Measurements from ENCODE around the gene CFAP97D1.

DNA sequence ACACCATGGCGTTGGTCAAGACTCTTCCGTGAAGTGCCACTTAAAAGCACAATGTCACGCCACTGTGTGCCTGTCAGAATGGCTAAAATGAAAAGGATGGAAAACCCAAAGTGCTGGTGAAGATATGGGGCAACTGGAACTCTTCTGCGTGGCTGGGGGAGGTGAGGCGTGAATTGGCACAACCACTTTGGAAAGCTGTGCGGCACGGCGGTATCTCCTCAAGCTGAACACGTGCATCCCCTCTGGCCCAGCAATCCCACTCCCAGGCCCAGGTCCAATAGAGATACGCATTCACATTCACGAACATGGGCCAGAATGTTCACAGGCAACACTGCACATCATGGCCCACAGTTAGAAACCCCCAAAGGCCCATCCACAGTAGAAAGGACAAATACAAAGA is 10.4 kb upstream of the CFAP97D1 start:
- TF ChIP-seq, protein P1, sequence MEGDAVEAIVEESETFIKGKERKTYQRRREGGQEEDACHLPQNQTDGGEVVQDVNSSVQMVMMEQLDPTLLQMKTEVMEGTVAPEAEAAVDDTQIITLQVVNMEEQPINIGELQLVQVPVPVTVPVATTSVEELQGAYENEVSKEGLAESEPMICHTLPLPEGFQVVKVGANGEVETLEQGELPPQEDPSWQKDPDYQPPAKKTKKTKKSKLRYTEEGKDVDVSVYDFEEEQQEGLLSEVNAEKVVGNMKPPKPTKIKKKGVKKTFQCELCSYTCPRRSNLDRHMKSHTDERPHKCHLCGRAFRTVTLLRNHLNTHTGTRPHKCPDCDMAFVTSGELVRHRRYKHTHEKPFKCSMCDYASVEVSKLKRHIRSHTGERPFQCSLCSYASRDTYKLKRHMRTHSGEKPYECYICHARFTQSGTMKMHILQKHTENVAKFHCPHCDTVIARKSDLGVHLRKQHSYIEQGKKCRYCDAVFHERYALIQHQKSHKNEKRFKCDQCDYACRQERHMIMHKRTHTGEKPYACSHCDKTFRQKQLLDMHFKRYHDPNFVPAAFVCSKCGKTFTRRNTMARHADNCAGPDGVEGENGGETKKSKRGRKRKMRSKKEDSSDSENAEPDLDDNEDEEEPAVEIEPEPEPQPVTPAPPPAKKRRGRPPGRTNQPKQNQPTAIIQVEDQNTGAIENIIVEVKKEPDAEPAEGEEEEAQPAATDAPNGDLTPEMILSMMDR (IDR thresholded peaks at IDR 0.05): no peak
- no peak for TF ChIP-seq POLR2A (IDR thresholded peaks at IDR 0.05)
- no peak for TF ChIP-seq EP300 (IDR thresholded peaks at IDR 0.05)

All from gastroesophageal sphincter (tissue), 3 donors.